ENCODE results near the gene TMCO2.

TMCO2 gene

DNA sequence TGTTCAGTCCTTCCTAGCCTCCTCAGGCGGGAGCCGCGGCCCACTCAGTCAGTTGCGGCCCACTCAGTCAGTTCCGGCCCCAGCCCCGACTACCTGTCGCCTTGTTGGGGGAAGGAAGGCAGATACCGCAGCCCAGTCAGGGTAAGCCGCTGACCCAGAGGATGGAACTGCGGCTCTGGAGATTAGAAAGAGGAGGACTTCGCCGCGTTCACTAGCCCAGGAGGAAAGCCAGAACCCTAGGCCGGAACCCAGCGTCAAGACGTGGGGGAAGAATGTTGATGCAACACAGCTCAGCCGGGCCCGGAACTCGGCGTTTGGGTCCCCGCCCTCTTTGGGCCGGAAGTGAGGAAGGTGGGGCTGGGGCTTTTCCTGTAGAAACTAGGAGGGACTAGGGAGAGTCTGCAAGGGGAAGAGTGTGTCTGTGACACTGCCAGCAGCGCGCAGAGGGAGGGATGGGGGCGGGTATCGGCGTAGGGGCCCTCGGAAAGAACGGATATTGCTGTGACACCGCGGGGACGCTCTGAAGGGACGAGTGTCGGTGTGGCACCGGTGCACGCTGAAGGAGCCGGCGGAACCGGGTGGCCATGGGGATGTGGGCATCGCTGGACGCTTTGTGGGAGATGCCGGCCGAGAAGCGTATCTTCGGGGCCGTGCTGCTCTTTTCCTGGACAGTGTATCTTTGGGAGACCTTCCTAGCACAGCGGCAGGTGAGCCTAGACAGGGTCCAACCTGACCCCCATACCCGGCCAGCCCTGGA, 10.1 kb downstream of the TMCO2 start, which contains the start of gene ZMPSTE24:
Gene ZMPSTE24 (plus strand): TSS at position 549 of the 757 bp plus-strand sequence. CDS start 36 bp downstream, at position 585.
- DNase-seq (ENCODE audit: low read depth in 2 of 2) = peak; percentile 84 to 92

DNA sequence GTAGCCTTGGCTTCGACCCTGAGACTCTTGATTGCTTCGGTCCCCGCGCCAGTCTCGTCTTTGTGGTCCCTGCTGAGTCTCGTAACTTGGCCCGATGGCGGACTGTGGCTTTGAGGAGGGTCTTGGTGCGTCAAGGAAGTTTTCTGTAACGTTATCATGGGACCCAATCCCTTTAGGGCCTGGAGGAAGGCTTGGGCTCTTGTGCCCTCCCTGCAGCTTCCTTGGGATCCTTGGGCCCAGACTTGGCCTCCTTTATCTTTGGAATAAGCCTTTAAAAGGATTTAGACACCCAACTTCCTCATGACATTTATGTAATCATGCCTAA, 10.7 kb downstream of the TMCO2 start:
- DNase-seq (ENCODE audit: low read depth in 2 of 2) = peak in 1 of 2 donors; percentile 3

DNA sequence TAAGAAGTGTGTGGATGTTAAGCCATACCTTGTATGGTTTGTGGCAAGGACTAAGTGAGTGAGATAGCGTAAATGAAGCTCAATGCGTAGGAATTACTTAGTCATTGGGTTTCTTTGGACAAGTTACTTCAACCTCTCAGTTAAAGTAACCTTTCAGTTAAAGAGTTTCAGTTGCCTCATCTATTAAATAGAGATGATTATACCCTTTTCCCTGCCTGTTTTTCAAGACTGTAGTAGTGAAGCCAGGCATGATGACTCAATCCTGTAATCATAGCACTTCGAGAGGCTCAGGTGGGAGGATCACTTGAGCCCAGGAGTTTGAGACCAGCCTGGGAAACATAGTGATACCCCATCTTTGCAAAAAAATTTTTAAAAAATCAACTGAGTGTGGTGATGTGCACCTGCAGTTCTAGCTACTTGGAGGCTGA, 16.6 kb downstream of the TMCO2 start:
- DNase-seq (ENCODE audit: low read depth in 2 of 2) = no peak

DNA sequence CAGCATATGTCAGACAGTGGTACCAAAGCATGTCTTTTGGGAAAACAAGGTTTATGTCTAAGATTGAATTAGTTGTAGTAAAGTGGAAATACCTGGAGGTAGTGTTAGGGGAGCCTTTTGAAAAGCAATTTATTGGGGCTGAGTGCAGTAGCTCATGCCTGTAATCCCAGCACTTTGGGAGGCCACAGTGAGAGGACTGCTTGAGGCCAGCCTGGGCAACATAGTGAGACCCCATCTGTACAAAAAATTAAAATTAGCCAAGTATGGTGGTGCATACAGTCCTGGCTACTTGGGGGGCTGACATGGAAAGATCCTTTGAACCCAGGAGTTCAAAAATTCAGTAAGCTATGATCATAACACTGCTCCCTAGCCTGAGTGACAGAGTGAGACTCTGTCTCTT, 17.6 kb downstream of the TMCO2 start:
- DNase-seq (ENCODE audit: low read depth in 2 of 2) = no peak

DNA sequence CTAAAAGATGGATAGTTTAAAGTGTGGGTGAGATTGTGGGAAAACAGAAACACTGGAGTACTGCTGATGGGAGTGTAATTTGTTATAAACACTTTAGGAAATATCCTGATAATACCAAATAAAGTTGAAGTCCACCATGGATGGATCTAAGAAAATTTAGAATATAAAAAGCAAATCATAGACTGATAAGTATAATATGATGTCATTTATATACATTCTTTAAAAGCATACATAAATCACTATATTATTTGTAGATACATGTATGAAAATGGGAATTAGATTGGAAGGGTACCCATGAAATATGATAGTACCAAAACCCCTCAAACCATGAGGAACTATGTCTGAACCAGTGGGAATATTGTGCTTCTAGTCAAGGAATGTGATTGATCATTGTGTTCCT, 18.2 kb downstream of the TMCO2 start:
- no peak for DNase-seq (ENCODE audit: low read depth in 2 of 2)

DNA sequence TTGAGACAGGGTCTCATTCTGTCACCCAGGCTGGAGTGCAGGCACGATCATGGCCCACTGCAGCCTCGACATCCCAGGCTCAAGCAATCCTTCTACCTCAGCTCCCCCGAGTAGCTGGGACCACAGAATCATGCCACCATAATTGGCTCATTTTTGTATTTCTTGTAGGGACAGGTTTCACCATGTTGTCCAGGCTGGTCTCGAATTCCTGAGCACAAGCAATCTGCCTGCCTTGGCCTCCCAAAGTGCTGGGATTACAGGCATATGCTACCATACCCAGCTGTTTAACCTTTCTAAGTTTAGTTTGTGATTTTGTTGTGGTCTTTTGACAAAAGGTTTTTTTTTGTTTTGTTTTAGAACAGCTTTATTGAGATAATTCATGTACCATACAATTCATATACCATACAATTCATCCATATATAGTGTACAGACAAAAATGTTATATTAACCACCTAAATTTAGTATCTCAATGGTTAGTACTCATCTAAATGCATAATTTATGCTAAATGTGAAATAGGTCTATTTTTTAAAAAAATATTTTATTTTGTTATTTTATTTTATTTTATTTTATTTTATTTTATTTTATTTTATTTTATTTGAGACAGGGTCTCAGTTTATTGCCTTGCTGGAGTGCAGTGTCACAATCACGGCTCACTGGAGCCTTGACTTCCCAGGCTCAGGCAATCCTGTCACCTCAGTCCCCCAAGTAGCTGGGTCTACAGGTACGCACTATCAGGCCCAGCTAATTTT, 19.2 kb downstream of the TMCO2 start:
- DNase-seq (ENCODE audit: low read depth in 2 of 2) = no peak

DNA sequence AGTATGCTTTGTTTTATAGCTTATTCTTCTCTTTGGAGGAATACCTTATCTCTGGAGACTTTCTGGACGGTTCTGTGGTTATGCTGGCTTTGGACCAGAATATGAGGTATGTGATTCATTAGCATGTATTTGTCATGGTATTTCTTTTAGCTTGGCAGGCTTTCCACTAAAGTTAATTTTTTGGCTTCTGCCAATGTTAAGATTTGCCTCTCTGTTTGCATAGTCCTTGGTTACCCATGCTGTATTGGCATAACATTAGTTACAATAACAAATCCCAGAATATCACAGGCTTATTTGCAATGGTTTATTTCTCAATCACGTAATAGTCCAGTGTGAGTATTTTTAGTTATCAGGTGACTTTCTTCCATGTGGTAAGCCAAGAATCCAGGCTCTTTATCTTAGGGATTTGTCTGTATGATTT, 20.0 kb downstream of the TMCO2 start:
- DNase-seq (ENCODE audit: low read depth in 2 of 2) = no peak

DNA sequence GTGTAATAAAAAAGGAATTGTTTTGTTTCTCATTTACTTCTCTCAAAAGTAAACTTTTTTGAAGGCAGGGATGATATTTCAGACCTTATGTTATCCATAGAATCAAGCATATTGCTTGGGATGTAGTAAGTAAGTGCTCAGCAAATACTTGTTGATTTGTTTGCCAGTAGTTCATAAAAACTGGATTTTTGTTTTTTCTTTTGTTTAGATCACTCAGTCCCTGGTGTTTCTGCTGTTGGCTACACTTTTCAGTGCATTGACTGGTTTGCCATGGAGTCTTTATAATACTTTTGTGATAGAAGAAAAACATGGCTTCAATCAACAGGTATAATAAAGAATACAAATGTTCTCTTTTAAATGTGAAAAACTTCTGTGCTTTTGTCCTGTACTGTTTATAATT, 20.5 kb downstream of the TMCO2 start:
- DNase-seq (ENCODE audit: low read depth in 2 of 2) = no peak

DNA sequence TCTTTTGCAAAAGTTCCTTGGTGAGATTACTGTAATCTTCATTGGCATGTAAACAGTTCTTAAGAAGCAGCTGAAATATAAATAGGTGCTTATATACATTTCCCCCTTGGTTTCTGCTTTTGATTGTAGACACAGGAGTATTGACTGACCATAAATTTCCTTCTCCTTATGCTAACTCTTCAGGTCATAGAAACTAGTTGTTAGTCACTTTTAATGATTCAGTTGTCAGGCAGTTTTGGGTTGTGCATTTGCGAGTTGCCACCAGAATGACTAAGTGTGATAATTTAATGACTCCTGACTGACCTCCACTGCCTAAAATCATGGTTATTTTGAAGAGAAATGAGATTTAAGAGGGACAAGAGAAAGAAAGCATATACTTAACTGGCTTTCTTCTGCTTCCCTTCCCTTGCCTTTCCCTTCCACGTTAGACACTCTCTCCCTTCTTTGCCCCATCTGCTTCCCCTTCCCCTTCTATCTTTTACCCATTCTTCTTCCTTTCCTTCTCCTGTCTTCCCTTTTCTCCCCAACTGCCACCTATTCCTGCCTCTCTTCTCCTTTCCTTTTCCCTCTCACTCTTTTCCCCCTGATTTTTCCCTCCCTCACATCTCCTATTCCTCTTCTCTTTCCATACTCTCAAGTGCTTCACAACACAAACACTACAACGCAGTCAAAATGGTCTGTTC, 22.6 kb downstream of the TMCO2 start:
- DNase-seq (ENCODE audit: low read depth in 2 of 2) = no peak

DNA sequence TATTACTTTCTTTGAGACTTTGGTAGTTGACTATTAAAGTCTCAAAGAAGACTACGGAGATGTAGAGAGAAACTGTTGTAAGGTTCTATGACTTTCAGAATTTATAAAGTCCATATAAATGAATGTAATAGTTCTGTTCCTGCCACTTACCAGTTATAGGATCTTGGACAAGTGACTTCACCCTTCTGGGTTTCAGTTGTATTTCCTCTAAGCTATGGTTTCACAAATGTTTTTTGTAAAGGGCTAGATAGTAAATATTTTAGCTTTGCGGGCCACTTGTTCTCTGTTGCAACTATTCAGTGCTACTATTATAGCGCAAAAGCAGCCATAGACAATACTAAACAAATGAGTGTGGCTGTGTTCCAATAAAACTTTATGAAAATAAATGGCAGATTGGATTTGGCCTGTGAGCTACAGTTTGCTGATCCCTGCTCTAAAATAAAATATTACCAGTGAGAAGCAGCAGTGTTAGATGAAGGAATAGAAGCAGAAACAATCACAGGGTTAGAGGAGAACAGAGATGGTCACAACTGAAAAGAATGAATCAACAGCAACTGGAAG, 25.0 kb downstream of the TMCO2 start:
- DNase-seq (ENCODE audit: low read depth in 2 of 2) = no peak

DNA sequence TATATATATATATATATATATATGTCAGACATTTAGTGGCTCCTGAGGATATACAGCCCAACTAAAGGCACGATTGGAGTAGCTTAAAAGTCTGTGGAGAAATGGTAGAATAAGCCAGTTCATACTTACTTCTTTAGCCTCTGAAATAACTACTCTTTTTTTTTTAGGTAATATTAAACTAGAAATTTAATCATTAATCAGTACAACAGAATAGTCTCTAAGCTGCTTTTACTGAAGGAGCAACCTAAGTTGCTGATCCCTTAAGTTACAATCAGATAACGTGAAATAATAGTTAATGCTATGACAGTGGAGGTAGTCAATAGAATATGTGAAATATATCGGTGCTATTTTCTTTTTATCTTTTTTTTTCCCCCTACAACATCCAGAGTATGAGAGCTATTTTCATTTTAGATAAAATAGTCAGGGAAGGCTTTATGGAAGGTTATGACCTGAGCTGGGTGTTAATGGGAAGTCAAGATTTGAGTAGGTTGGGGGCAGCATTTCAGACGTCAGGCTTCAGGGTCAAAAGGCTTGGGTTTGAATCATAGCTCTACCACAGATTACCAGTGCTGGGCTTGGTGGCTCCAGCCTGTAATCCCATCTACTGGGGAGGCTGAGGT, 25.9 kb downstream of the TMCO2 start:
- no peak for DNase-seq (ENCODE audit: low read depth in 2 of 2)

DNA sequence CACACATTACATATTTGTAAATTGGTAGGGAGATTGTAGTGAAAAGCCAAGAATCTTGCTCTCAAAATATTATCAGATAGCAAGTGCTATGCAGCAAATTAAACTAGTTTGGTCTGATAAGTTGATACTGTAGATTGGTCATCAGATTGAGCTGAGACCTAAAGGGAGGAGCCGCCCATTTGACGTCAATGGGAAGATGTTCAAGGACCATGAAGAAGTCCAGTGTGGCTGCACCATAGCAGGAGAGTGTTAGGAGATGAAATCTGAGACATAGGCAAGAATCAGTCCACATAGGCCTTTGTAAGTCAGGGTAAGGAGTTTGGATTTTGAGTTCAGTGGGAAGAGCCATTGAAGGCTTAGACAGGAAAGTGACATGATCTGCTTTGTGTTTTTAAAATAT, 26.6 kb downstream of the TMCO2 start:
- DNase-seq (ENCODE audit: low read depth in 2 of 2) = no peak

DNA sequence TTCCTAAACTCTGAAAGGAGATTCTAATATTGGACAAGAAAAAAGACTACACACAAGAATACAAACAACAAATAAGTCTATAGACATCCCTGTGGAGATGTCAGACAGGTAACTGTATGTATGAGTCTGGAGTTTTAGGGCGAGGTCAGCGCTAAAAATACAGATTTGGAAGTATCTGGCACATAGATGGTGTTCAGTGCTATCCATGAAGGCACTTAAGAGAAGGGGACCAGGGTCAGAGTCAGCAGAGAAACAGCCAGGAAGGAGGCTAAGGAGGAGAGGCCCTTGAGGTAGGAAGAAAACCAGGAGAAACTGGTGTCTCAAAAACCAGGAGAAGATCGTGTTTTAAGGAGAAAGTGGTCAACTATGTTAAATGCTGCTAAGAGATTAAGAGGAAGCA, 28.4 kb downstream of the TMCO2 start:
- no peak for DNase-seq (ENCODE audit: low read depth in 2 of 2)

DNA sequence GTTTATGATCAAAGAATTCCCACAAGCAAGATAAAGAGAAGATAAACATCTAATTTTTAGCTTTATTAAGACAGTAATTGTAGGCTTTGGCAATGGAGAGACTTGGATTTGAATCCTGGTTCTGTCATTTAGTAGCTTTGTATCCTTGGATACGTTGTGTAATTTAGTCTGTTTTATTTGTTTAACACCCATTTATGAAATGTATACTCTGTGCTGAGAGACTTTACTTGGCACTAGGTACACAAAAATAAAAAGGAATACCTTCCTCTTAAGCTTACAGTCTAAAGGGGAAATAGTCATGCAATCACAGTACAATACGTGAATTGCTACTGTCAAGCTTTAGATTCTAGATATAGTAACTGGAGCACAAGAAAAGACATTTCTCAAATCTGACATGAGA, 34.1 kb downstream of the TMCO2 start:
- no peak for DNase-seq (ENCODE audit: low read depth in 2 of 2)

DNA sequence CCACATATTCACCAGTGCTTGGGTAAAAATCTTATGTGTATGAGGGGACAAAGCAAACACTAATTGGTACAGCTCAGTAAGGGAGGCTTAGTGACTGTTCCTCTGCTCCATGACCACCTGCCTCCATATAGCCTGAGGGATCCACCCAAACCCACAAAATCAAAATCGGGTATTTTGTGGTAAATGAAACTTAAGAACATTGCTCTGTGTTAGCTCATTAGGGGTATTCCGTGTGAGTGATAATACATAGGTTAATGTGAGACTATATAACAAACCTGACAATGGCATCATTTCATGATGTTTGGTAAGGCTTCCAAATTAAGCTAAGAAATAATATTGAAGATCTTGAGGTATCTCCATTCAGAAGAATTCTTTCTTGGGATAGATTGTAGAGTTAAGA, 43.6 kb downstream of the TMCO2 start:
- DNase-seq (ENCODE audit: low read depth in 2 of 2) = no peak

DNA sequence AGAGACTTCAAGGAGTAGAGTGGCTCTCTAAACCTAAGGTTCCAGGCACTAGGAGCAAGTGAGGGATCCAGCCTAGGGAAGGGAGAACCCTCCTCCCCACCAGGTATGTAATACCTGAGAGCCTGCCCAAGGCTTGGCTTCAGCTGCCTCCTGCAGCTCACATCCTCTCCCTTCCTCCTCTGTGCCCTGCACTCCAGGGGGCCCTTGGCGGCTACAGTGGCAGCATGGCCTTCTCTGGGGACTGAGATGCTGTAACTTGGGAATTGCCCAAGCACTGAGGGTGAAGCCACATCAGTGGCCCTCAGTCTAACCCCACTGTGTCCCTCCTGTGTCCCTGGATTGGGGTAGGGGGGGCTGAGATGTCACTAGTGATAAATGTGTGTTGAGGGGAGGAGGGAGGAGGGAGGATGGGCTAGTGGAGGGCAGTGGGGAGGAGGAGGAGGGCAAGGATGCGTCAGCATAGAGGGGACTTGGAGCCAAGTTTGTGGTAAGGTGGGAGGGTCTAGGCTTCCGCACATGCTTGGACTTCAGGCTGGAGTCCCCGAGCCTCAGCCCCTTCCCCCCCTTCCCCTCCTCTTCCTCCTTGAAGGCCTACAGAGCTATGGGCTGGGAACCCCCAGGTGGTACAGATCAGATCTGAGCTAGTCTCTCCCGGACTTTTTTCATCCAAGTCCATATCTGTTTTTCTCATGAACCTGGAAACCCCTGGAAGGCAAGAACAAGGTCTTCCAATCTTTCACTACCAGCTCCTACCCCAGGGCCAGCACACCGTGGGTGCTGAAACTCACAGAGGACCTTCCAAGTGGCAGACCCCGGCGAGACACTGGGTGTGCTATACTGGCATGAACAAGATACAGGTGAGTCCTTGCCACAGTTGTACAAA, 51.9 kb downstream of the TMCO2 start:
- no peak for DNase-seq (ENCODE audit: low read depth in 2 of 2)

DNA sequence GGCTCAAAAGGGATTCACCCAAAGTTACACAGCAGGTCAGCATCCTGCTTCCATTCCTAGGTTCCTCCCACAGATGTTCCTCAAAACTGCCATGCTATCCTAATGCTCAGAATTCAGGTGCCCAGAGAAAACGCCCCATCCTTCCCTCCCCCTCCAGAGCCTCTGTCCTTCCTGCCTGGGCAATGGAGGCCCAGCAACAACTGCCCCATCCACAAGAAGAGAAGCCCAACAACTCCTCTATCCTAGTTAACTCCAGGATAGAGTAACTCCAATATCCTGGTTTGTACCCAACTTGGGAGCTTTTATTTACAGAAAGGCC, 52.5 kb downstream of the TMCO2 start:
- no peak for DNase-seq (ENCODE audit: low read depth in 2 of 2)

DNA sequence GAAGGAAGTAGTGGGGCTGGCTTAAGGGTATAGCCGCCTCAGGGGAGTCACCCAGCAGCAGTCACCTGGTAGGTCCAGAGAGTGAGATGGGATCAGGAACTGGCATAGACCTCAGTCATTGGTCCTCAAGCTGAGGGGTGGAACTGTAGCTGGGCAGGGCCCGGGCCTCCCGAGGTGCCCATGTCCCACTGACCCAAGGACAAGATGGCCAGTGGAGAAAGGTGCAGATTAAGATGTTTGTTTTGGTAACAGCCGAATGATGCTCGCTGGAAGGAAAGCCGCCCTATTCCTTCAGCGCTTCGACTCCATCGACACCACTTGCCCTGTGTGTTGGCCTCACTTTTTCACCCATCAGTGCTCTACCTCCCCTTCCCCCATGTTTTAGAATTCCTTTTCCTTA, 52.9 kb downstream of the TMCO2 start:
- no peak for DNase-seq (ENCODE audit: low read depth in 2 of 2)

DNA sequence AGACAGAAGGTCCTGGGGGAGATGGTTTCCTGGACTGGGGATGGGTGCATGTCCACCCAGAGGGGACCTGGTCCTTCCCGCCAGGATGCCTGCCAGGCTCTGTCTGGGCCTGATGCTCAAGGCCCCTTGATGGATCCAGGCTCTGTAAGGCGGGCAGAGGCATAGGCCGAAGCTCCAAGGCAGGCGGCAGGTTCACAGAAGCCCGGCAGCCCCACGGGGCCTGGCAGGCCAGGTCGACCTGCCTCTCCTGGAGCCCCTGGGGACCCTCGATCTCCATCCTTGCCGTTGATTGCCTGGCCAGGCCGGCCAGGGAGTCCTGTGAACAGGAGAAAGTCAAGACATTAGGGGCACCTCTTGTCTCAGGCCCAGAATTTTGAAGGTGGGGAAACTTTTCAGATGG, 53.3 kb downstream of the TMCO2 start:
- DNase-seq (ENCODE audit: low read depth in 2 of 2) = no peak
